ENCODE results near the gene EEF2K.
"Not testable (repeated sequence)": the region's sequence is repeated elsewhere in the genome, so short reads cannot be mapped to it uniquely, and the experiment has no call there.

EEF2K gene

GRCh38 chr16:22206013-22206841, at the start of gene EEF2K:
Gene EEF2K (plus strand): TSS chr16:22206278. CDS start chr16:22225730, 19,452 bp downstream.
- FAIRE-seq = no peak

GRCh38 chr16:22161401-22161800, 44.7 kb upstream of the EEF2K start:
- no peak for FAIRE-seq

GRCh38 chr16:22161999-22162655, 44.0 kb upstream of the EEF2K start, which contains the start of gene SDR42E2:
Gene SDR42E2 (plus strand): TSS chr16:22162506. CDS start chr16:22165583, 3,077 bp downstream.
- FAIRE-seq = no peak

GRCh38 chr16:22162656-22163009, 43.4 kb upstream of the EEF2K start:
- no peak for FAIRE-seq

GRCh38 chr16:22163806-22164205, 42.3 kb upstream of the EEF2K start:
- FAIRE-seq = no peak

GRCh38 chr16:22164482-22164881, 41.6 kb upstream of the EEF2K start:
- FAIRE-seq = no peak

- no peak for FAIRE-seq
These were observed 40.4 kb upstream of the EEF2K start for GRCh38 chr16:22165508-22166285.

GRCh38 chr16:22171953-22172352, 34.1 kb upstream of the EEF2K start:
- no peak for FAIRE-seq

- not testable (repeated sequence) for FAIRE-seq
These were observed 33.4 kb upstream of the EEF2K start for GRCh38 chr16:22172642-22173041.

- FAIRE-seq = no peak
These were observed 31.4 kb upstream of the EEF2K start for GRCh38 chr16:22174642-22175041.

GRCh38 chr16:22177968-22178930, 27.8 kb upstream of the EEF2K start:
- no peak for FAIRE-seq

GRCh38 chr16:22181426-22181825, 24.7 kb upstream of the EEF2K start:
- FAIRE-seq = no peak

GRCh38 chr16:22181843-22182242, 24.2 kb upstream of the EEF2K start:
- FAIRE-seq = no peak

- FAIRE-seq = no peak
These were observed 22.7 kb upstream of the EEF2K start for GRCh38 chr16:22183335-22183734.

GRCh38 chr16:22183901-22184614, 22.0 kb upstream of the EEF2K start:
- no peak for FAIRE-seq

- no peak for FAIRE-seq
These were observed 21.5 kb upstream of the EEF2K start for GRCh38 chr16:22184615-22184968.

- FAIRE-seq = no peak
These were observed 19.6 kb upstream of the EEF2K start for GRCh38 chr16:22186517-22186916.

GRCh38 chr16:22188267-22188594, 17.8 kb upstream of the EEF2K start:
- FAIRE-seq = no peak

GRCh38 chr16:22188595-22189442, 17.3 kb upstream of the EEF2K start:
- FAIRE-seq = no peak

- FAIRE-seq = no peak
These were observed 16.5 kb upstream of the EEF2K start for GRCh38 chr16:22189473-22190080.

Measured in islet of Langerhans (tissue), 1 donor.